SHP77 (cell line): ENCODE data around the gene KLHDC10.
"Not testable (repeated sequence)": the region's sequence is repeated elsewhere in the genome, so short reads cannot be mapped to it uniquely, and the experiment has no call there.

ENCODE experiments used
- DNase-seq, 2 experiments: peaks; one replicate each; lab custom pipeline; 2025; lab: John Stamatoyannopoulos, UW

The KLHDC10 gene

DNA sequence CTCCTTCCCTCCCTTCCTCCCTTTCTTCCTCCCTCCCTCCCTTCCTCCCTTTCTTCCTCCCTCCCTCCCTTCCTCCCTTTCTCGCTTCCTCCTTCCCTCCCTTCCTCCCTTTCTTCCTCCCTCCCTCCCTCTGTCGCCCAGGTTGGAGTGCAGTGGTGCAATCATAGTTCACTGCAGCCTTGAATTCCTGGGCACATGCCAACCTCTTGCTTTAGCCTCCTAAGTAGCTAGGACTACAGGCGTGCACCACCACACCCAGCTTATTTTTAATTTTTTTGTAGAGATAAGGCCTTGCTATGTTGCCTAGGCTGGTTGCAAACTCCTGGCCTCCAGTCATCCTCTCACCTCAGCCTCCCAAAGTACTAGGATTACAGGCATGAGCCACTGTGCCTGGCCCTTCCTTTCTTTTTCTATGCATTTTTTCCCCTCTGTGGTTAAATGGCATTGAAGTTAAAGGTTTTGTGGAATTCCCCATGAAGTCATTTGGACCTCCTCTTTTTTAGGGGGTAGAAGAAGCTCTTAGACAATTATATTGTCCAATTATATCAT lies 9.6 kb downstream of the KLHDC10 start:
- DNase-seq = no peak

DNA sequence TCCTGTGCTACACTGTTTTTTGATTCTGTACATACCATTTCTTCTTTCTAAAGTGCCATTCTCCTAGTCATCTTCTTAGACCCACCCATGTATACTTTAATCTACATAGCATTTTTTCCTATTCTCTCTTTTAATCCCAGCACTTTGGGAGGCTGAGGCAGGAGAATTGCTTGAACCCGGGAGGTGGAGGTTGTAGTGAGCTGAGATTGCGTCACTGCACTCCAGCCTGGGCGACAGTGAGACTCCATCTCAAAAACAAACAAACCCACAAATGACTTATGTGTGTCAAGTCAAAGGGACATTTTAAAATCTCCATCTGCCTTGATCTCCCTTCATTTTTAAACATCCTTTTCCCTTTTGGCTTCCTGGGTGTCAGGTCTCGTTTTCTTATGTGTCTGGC lies 13.2 kb downstream of the KLHDC10 start:
- not testable (repeated sequence) for DNase-seq

DNA sequence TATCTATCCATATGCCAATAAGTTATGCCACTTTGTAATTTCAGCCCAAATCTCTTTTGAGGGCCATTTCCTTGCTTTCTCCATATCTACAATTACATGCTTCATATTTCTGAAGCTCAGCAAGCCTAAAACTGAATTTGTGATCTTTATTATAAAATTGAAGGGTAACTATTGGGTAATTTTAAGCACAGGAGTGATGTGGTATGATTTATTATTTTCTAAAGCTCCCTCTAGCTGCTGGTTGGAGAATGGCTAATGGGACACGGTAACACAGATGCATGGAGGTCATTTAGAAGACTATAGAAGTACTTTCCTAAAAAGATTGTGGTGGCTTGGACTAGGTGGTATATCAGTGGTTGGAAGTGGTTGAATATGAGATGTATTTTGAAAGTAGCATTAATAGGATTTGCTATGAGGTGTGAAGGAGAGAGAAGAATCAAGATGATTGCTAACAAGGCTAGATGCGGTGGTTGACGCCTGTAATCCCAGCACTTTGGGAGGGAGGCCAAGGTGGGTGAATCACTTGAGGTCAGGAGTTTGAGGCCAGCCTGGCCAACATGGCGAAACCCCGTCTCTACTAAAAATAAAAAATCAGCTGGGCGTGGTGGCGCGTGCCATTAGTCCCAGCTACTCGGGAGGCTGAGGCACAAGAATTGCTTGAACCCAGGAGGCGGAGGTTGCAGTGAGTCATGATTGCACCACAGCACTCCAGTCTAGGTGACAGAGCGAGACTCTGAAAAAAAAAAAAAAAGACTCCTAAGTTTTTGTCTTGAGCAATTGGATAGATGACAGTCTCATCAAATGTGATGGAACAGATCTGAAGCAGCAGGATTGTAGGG lies 13.9 kb downstream of the KLHDC10 start:
- no peak for DNase-seq

DNA sequence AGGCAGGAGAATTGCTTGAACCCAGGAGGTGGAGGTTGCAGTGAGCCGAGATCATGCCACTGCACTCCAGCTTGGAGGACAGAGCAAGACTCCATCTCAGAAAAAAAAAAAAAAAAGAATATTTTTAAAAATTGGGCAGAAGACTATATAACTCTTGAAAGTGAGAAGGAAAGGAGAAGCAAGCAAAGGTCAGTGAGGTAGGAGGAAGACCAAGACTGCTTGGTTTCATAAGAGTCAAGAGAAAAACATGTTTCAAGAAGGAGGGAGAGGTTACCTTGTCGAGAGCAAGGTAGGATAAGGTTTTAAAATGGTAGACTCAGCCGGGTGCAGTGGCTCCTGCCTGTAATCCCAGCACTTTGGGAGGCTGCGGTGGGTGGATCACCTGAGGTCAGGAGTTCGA lies 14.9 kb downstream of the KLHDC10 start:
- not testable (repeated sequence) for DNase-seq

DNA sequence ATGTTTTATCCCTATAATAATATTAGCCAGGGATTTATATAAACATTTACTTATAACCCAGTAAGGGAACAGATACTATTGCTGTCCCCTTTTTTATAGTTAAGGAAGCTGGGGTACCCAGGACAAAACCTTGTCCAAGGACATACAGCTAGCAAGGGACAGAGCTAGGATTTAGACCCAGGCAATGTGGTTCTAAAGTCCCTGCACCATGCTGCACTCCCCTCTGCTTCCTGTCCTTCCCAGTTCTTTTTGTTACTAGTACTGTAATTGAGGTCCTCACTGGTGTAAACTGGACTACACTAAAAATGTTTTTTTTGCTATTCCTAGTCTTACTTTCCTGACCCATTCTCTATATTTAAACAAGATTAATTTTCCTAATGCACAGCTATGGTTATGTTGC lies 16.6 kb downstream of the KLHDC10 start:
- DNase-seq = no peak

DNA sequence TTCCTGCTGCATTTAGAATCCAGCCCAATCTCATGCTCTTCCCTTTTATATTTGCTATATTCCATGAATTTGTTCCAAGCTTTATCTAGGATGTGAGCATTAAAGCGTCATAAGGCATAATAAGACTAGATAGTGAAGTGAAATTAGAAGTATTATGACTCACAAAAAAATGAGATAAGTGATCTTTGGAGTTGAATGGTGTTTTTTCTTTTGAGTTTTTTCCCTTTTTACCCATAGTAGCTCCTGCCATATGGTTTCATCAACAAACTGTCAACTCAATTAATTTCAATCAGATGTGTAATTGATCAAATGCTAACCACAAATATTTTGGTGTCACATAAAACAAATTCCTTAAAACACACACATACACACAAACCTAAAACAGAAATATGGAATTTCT lies 17.0 kb downstream of the KLHDC10 start:
- DNase-seq = no peak

DNA sequence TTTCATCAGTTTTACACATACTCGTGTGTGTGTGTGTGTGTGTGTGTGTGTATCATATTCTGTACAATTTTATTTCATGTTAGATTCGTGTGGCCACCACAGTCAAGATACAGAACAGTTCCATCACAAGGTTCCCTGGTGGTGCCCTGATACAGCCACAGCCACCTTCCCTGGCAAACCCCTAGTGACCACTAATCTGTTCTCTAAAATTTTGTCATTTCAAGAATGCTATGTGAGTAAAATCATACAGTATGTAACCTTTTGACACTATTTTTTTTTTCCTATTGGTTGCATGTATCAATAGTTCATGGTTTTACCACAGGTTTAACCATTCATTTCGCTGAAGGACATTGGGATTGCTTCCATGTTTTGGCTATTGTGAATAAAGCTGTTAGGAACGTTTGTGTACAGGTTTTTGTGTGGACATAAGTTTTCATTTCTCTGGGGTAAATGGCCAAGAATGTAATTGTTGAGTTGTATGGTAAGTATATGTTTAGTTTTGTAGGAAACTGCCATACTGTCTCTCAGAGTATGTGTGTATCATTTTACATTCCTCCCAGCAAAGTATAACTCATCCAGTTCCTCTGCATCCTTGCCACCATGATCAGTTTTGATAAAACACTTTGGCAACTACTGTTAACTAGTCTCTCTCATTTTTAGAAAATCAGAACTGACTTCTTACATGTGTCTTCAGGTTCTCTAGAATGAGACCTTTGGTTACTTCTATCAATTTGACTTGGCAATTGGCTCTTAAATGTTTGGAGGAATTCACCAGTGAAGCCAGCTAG lies 20.6 kb downstream of the KLHDC10 start:
- no peak for DNase-seq

DNA sequence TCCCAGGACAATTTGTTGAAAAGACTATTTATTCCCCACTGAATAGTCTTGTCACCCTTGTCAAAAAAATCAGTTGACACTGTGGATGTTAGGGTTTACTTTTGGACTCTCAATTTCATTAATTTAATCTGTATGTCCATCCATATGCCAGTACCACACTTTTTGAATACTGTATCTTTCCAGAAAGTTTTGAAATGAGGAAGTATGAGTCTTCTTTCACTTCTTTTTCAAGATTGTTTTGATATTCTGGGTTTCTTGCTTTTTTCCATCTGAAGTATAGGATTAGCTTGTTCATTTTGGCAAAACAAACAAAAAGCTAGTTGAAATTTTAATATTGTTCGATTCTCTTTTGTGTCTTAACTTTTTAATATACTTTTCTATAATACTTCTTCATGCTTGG lies 21.7 kb downstream of the KLHDC10 start:
- DNase-seq = no peak

DNA sequence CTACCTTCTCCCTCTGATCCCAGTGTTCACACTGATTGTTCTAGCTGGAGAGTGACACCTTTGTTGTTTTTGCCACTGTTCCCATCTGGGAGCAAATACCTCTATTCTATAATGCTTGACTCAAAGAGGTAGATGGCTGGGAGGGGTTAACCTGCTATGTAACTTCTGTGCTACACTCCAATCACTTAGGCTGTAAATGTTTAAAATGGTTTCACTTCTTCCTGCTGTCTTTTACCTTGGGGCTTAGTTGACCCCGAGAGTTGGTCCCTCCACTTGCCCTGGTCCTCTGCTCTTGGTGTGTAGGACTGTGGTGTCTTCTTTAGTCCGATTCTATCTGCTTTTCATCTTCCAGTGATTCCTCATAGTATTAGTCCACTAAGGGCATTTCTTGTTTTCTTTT lies 22.3 kb downstream of the KLHDC10 start:
- DNase-seq = no peak

DNA sequence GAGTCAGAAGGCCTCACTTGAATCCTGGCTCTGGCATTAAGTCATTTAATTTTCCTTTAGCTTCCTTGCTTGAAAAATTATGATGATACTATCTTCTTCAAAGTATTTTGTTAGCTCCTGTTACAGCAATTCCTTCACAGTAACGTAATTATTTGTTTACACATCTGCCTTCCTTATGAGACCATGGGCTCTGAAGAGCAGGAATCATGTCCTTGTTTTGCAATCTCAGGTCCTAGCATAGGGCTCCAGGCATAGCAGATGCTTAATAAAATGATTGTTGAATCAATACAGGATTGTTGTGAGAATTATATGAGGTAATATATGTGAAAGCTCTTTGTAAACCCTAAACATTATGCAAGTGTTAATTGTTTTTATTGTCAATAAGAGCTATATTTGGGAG lies 25.5 kb downstream of the KLHDC10 start:
- DNase-seq = no peak

DNA sequence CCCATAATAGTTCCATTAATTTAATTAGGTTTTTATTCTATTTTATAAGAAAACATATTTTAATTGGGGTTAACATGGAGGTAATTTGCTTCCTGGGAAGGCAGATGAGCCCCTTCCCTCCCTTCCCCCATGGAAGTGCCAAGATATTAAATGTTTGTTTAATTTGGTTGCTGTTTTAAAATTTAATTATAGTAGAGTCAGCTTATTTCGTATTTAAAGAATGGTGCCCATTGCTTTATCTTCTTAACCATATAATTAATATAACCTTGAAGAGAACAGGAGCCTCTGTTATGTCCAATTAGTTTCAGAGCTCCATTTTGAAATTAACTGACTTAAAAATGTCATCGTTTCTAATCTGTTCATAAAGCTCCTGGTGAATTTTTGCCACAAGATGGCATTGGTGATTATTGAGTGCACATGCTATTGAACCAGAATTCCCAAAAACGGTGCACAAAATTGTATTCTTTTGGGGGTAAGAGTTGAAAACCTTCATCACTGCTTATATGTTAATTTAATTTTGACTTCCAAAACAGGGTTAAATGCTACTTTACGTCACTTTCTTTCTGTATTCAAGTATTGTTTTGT lies 26.0 kb downstream of the KLHDC10 start:
- no peak for DNase-seq

DNA sequence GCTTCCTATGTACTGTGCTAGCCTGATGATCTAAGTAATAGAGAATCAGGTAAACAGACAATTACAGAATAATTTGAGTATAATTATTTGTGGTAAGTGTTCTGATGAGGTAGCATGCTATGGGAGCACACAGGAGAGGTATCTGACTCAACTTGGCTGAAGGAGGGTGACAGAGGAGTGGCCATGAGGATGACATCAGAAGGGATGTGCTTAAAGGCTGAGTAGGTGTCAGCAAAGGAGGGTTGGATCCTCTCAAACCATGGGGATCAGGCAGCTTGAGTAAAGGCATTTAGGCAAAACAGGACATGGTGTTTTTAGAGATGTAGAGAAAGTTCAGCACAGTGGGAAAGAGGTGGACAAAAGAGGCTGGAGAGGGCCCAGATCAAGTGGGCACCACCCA lies 29.0 kb downstream of the KLHDC10 start:
- DNase-seq = no peak

DNA sequence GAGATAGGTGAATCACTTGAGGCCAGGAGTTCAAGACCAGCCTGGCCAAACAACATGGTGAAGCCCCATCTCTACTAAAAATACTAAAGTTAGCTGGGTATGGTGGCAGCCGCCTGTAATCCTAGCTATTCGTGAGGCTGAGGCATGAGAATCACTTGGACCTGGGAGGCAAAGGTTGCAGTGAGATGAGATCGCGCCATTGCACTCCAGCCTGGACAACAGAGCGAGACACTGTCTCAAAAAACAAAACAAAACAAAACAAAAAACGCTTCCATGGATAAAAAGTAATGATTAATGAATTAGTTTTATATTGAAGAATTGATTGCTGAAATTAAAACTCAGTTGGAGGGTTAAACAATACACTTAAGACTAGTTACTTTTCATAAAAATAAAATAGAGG lies 32.3 kb downstream of the KLHDC10 start:
- no peak for DNase-seq

DNA sequence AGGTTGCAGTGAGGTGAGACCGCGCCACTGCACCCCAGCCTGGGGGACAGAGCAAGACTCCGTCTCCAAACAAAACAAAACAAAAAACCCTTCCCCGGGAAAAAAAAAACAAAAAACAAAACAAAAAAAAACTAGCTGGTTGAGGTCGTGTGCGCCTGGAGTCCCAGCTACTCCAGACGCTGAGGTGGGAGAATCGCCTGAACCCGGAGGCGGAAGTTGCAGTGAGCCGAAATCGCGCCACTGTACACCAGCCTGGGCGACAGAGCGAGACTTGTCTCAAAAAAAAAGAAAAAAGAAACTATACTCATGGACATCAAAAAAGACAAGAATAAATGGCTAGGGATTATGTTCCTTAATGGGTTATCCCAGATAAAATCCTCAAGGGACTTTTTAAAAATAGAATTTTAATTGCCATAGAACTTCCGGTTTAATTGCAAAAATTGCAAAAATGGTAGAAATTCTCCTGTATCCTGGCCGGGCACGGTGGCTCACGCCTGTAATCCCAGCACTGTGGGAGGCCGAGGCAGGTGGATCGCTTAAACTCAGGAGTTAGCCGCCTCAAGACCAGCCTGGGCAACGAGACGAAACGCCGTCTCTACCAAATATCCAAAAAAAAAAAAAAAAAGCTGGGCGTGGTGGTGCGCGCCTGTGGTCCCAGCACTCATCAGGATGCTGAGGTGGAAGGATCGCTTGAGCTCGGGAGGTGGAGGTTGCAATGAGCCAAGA lies 37.8 kb downstream of the KLHDC10 start:
- DNase-seq = no peak

DNA sequence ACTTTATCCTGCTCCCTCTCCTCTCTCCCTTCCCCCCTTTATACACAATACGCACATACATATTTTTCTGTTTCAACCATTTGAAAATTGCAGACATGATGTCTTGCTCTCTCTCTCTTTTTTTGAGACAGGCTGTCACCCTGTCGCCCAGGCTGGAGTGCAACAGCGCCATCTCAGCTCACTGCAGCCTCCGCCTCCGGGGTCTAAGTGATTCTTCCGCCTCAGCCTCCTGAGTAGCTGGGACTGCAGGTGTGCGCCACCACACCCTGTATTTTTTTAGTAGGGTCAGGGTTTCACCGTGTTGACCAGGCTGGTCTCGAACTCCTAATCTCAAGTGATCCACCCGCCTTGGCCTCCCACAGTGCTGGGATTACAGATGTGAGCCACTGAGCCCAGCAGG lies 38.5 kb downstream of the KLHDC10 start:
- no peak for DNase-seq

DNA sequence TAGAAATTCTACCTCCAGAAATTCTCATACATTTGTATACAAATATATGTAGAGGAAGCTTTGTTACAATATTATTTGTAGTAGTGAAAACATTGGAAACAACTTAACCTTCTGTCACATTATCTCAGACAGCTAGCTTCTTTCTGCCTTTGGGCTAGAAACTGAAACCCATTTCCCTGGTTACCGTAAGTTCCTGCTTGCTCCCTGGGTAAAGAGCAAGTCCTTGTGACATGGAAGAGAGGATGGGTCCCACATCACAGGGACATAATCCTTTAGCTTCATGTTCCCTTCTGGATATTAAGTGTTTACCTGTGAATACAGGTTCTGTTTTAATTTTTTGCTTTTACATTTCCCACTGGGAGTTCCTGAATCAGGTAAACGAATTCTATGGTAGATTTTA lies 41.8 kb downstream of the KLHDC10 start:
- DNase-seq = no peak

DNA sequence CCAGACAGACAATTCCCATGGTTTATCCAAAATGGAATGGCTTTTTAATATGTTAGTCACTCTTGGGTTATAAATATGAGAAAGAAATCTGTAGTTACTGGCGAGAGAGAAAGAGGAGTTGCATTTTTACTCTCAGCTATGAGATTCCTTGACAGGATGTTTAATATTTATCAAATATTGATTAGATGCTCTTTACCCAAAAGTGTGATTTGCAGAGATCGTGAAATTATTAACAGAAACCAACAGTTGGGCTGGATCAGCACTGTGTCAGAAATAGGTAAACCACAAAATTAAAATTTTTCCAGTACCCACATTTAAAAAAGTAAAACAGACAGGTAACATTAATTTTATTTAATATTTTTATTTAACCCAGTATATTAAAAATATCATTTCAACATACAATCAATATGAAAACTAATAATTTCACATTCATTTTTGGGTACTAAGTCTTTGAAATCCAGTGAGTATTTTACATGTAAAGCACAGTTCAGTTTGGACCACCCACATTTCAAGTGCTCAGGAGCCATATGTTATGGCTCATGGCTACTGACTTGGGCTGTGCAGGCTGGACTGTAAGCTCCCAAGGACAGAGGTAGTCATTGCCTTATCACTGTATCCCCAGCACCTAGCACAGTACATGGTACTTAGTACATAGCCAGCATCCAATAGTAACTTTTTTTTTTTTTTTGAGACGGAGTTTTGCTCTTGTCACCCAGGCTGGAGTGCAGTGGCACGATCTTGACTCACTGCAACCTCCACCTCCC lies 42.5 kb downstream of the KLHDC10 start:
- no peak for DNase-seq

DNA sequence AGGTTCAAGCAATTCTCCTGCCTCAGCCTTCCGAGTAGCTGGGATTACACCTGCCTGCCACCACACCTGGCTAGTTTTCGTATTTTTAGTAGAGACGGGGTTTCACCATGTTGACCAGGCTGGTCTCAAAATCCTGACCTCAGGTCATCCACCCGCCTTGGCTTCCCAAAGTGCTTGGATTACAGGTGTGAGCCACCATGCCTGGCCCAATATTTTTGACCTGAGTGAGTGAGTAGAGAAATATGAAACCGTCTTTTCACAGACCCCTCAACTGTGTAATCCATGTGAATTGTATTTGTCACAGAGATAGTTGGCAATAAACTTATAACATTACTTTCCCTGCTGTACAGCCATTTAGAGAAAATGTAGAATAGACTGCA lies 43.1 kb downstream of the KLHDC10 start:
- DNase-seq = not testable (repeated sequence)

DNA sequence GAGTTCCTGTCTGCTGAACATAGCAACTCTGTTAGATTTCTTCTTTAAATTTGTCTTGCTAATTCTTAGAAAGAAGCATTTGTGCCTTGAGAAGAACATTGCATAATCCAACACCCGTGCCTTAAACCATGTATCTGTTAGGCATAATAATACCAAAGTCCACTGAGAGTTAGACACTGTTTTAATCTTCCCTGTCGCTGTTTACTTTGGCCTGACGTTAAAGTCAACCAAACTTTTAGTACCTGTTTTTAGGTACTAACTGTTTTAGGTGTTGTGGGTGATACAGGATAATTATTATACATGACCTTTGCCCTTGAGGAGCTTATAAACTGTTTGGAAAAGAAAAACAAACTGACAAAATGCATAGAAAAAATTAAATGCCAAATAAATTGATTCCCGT lies 43.6 kb downstream of the KLHDC10 start:
- no peak for DNase-seq

DNA sequence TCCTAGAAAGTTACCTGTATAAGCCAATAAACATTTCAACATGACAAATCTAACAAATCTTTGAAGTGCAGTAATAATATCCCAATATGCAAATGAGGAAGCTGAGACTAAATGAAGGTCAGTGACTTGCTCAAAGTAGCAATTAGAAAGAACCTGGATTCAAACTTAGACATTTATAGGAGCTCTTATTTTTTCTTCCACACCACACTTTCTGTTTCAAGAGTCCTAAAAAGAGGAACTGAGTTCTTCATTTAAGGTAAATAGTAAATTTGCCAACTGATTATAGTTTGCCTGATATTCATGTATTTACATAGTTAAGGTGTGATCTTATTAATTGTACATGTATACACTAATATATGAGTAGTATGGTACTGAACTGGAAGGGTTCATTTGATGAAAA lies 44.0 kb downstream of the KLHDC10 start:
- DNase-seq = no peak

DNA sequence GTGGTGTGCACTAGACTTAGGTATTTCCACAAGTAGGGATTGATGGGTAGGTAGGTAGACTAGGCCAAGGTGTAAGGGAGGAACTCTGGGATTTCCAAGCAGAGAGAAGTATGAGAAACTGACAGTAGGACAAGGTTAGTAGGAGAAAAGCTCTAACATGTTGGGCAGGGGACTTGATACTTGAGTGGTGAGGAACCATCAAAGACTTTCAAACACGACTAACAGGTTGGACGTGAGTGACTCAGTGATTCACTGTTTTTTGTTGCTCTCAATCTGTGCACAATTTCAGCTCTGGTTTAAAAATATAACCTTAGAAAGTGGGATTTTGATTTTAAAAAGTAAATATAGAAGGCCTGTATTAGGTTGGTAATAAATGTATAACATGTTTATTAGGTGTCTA lies 44.4 kb downstream of the KLHDC10 start:
- no peak for DNase-seq
